Ovary (tissue), 9 donors: ENCODE measurements around the gene PRRC2C. TPM values are rescaled to one million over a fixed set of nuclear protein-coding genes. Genes with fewer than 3 reads are reported as not detected.

Experiments
- DNase-seq, 5 donors: peaks; one replicate each; pipeline ENCODE4 v3.0.0-alpha.2; 2019 to 2020
- H3K27ac ChIP-seq, 2 donors: fragments of 200-600 bp; one replicate each; pipeline versions ENCODE4 v1.5.1 to v1.8.0; 2019 to 2022
- H3K27me3 ChIP-seq: fragments of 200-600 bp; one replicate; pipeline ENCODE4 v1.8.0; 2022
- H3K36me3 ChIP-seq: fragments of 200-600 bp; sonication (generic); one replicate; pipeline ENCODE4 v1.5.1; 2019
- H3K4me1 ChIP-seq: one replicate; pipeline ENCODE4 v1.8.1; 2013; ENCODE audit warnings: mild to moderate bottlenecking, moderate library complexity; ENCODE audit not compliant: insufficient read depth
- H3K4me3 ChIP-seq: fragments of 200-600 bp; sonication (generic); one replicate; pipeline ENCODE4 v1.5.1; 2017
- H3K9me3 ChIP-seq, 2 donors: fragments of 200-600 bp in 1 of 2; sonication (generic) in 1 of 2; one replicate each; pipeline versions ENCODE4 v1.5.1 to v1.8.1; 2013 to 2019; ENCODE audit warnings: mild to moderate bottlenecking in 1 of 2, moderate library complexity in 1 of 2
- CTCF ChIP-seq, 3 donors: fragments of 450-650 bp in 2 of 3; fragments of 200-600 bp in 1 of 3; IDR thresholded peaks; one replicate each; pipeline versions ENCODE4 v1.5.1 to v1.8.0; 2016 to 2022; ENCODE audit warnings: antibody characterized with exemption in 3 of 3, mild to moderate bottlenecking in 1 of 3
- EP300 ChIP-seq: sonication (generic); formaldehyde crosslinking; IDR thresholded peaks from one replicate; pipeline ENCODE4 v1.6.1; 2017; ENCODE audit warnings: antibody characterized with exemption
- POLR2A ChIP-seq: fragments of 450-650 bp; IDR thresholded peaks from one replicate; pipeline ENCODE4 v1.6.1; 2017; ENCODE audit warnings: antibody characterized with exemption, mild to moderate bottlenecking, moderate library complexity
- WGBS, 3 donors: extraction: QIAGEN DNeasy Blood & Tissue Kit in 1 of 3; methylation state at CpG; one replicate each; pipeline versions ENCODE4 v1.1.5 to v1.1.7; 2013 to 2017; 5-methylcytosine and 5-hydroxymethylcytosine counted together
- intact Hi-C, 4 donors: fragments of 100-400 bp; cut with DNase I; formaldehyde crosslinking; loops; one replicate each; pipeline versions ENCODE4 v1.11.0 to v1.15.1; 2022 to 2023
- polyA plus RNA-seq, 2 donors: library from polyadenylated mRNA; stranded (reverse); fragments of 200-250 nt in 1 of 2; fragments of 350-450 nt in 1 of 2; fragmentation: Illumina TruSeq in 1 of 2; extraction: RNeasy Lipid Tissue Mini Kit (QIAGEN cat#74804) in 1 of 2; gene quantifications; one replicate each; pipeline ENCODE4 v1.2.3, GENCODE V29; 2013 to 2014
- total RNA-seq, 7 donors: library from RNA; depleted of rRNA in 2 of 7; stranded (reverse); fragments of >200 nt in 2 of 7; fragmentation: NEBNext Ultra II Directional in 3 of 7; extraction: Animal tissue kit (Norgen Biotek cat#: 25700) in 3 of 7; gene quantifications; one replicate each; pipeline versions ENCODE4 v1.1.0 to v1.2.4, GENCODE V29; 2016 to 2023
- donor health status: DM: no; HTN: no; CAD: no; lungs with moderate emphysema.
- donor health status: DM: no; HTN: no; CAD: no.
- donor health status: Bipolar disorder and iron deficiency.
- donor health status: DM: yes; HTN: yes; CAD: no.
- donor health status: DM: no; HTN: no; CAD: no.
- donor health status: DM: yes; HTN: yes; CAD: no.

Gene PRRC2C
- total and polyA plus RNA-seq, 9 donors: 30.7 to 136 (median 107) TPM

DNA sequence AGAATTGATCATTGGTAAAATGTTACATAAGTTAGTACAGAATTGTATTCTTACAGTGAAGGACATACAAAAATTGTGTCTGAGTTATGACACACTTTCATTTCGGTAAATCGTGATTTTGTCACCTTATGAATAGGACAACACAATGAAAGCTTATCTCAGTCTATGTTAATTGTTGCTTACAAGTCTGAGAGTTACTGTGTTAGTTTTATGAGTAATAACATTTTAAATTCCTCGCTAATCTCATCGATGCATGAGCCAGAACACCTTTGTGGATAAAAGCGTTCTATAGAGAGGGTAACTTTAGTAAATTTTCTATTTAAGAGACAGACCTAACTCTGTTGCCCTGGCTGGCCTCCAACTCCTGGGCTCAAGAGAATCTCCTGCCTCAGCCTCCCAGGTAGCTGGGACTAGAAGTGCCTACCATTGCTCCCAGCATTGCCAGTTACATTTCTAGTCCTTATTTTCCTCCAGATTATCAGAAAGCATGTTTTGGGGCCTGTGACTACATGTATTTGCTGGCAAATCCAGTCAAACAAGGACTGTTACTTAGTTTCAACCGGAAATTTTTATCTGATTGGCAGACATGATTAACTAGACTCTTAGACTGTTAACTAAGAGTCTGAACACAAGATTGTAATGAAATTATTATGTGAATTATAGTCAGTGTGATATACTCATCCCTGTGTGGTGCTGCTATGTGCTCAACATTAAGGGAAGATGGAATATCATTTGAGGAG, 3.0 kb downstream of the PRRC2C start:
- H3K4me1 ChIP-seq: peaks cover 9% of the 10 kb centered on the region
- H3K27me3 ChIP-seq: no peaks in the 10 kb centered on the region
- no peaks in the 10 kb centered on the region for H3K9me3 ChIP-seq
- DNase-seq: no peak
- no peaks in the 10 kb centered on the region for H3K36me3 ChIP-seq
- intact Hi-C loops: loop anchor here in 1 of 4 donors (10.0 kb wide), 2 partner anchors 156 to 226 kb away; no protein-coding TSS in a partner anchor
- TF ChIP-seq CTCF (IDR thresholded peaks at IDR 0.05) (no peak), EP300 (no peak), POLR2A (no peak)
- 64 to 73% (median 65%) methylated on average over 6 of the region's 6 CpGs for WGBS, 3 donors
- H3K4me3 ChIP-seq: no peak overlapping the region
- no peak overlapping the region for H3K27ac ChIP-seq

GRCh38 chr1:171494076-171494475, 8.7 kb downstream of the PRRC2C start:
- WGBS, 3 donors: 2 to 6% (median 4%) methylated on average over 3 of the region's 3 CpGs

GRCh38 chr1:171495444-171495843, 10.1 kb downstream of the PRRC2C start:
- no peak for DNase-seq
- TF ChIP-seq POLR2A (no peak), CTCF (IDR thresholded peaks at IDR 0.05) (no peak), EP300 (no peak)
- Histone ChIP-seq H3K4me3 (no peak overlapping the region), H3K27me3 (no peaks in the 10 kb centered on the region), H3K27ac (no peak overlapping the region), H3K9me3 (no peaks in the 10 kb centered on the region), H3K36me3 (no peaks in the 10 kb centered on the region), H3K4me1 (peaks cover 22% of the 10 kb centered on the region)
- intact Hi-C loops: no loop called here

More at GRCh38 chr1:171494076-171494475, 8.7 kb downstream of the PRRC2C start:
- no peak overlapping the region for H3K27ac ChIP-seq
- H3K9me3 ChIP-seq: no peaks in the 10 kb centered on the region
- intact Hi-C loops: no loop called here
- no peaks in the 10 kb centered on the region for H3K27me3 ChIP-seq
- no peak for DNase-seq
- H3K36me3 ChIP-seq: no peaks in the 10 kb centered on the region
- H3K4me1 ChIP-seq: peaks cover 22% of the 10 kb centered on the region
- no peak for TF ChIP-seq CTCF (IDR thresholded peaks at IDR 0.05)
- H3K4me3 ChIP-seq: no peak overlapping the region

DNA sequence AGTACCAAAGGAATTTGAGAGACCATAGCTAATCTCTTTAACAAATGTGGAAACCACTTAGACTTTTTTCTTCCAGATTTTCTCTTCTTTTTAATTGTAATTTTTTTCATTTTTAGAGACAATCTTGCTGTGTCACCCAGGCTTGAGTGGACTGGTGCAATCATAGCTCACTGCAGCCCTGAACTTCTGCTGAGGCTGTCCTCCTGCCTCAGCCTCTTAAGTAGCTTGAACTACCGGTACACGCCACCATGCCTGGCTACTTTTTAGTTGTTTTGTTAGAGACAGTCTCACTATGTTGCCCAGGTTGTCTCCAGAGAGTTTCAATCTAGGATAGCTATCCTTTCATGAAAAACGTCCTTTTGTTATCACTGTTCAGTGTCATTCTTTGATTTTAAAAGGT, 15.0 kb downstream of the PRRC2C start:
- intact Hi-C loops: no loop called here
- 81 to 86% (median 82%) methylated on average over 3 of the region's 3 CpGs for WGBS, 3 donors
- peaks cover 20% of the 10 kb centered on the region for H3K4me1 ChIP-seq

More for the DNA sequence above, 15.0 kb downstream of the PRRC2C start:
- Histone ChIP-seq H3K4me3 (no peak overlapping the region), H3K27ac (no peak overlapping the region), H3K36me3 (no peaks in the 10 kb centered on the region), H3K27me3 (no peaks in the 10 kb centered on the region), H3K9me3 (no peaks in the 10 kb centered on the region)
- TF ChIP-seq CTCF (IDR thresholded peaks at IDR 0.05) (no peak), EP300 (no peak), POLR2A (no peak)
- DNase-seq: no peak
